ENCODE measurements around the gene TRAPPC8. TPM values are rescaled to one million over a fixed set of nuclear protein-coding genes. Genes with fewer than 3 reads are reported as not detected.
"Not testable (repeated sequence)": the region's sequence is repeated elsewhere in the genome, so short reads cannot be mapped to it uniquely, and the experiment has no call there.

The TRAPPC8 gene
- total RNA-seq, 2 donors from 2014 or later: 34.1 to 46.3 TPM

GRCh38 chr18:31819106-31819924 lies 123.6 kb downstream of the TRAPPC8 start:
- intact Hi-C loops (cut with DNase I): loop anchor here in 1 of 2 donors (10.0 kb wide), 1 partner anchor 265 kb away; no protein-coding TSS in a partner anchor
- no peak for DNase-seq (ENCODE audit: low spot score)

DNA sequence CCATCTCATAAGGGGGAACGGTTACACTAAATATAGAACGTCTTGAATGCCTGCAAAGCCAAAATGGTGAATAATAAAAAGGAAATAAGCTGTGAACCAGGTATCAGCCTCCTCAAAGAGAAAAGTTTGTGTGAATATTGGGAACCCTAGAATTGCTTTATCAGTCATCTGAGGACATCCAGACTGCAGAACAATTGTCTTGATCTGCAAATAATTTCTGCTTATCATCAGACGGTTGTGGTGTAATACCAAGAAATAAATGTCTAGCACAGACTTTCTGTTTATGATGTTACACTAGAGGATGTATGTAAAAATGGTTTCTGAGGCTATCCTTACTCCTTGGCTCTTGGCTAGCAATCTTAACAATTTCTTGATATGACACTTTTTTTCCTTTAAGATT lies 128.8 kb downstream of the TRAPPC8 start:
- intact Hi-C loops (cut with DNase I): loop anchor here in 1 of 2 donors (10.0 kb wide), 1 partner anchor 259 kb away; no protein-coding TSS in a partner anchor
- no peak for DNase-seq (ENCODE audit: low spot score)

GRCh38 chr18:31810336-31811130 lies 132.4 kb downstream of the TRAPPC8 start:
- intact Hi-C loops (cut with DNase I): loop anchor here in 1 of 2 donors (10.0 kb wide), 1 partner anchor 256 kb away; no protein-coding TSS in a partner anchor

DNA sequence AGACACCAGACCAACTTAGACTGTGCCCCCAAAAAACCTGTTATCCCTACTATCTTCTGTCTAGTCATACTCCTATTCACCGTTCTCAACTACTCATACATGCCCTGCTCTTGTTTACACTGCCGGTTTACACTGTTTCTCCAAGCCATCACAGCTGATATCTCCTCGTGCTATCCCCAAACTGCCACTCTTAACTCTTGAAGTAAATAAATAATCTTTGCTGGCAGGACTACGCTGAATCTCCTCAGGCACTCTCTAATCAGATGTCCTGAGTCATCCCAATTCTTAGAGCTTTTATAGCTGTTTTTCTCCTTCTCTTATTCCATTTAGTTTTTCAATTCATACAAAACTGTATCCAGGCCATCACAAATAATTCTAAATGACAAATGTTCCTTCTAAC lies 133.9 kb downstream of the TRAPPC8 start:
- DNase-seq (ENCODE audit: low spot score); intact Hi-C loops (cut with DNase I): not testable (repeated sequence)

More at GRCh38 chr18:31810336-31811130, 132.4 kb downstream of the TRAPPC8 start:
- DNase-seq (ENCODE audit: low spot score): not testable (repeated sequence)

- no peak for DNase-seq (ENCODE audit: low spot score)
- intact Hi-C loops (cut with DNase I): no loop called here
Observed at GRCh38 chr18:31801078-31801477, 141.8 kb downstream of the TRAPPC8 start.

GRCh38 chr18:31799257-31799656 lies 143.7 kb downstream of the TRAPPC8 start:
- DNase-seq (ENCODE audit: low spot score); intact Hi-C loops (cut with DNase I): not testable (repeated sequence)

GRCh38 chr18:31798399-31798798 lies 144.5 kb downstream of the TRAPPC8 start:
- DNase-seq (ENCODE audit: low spot score): no peak
- intact Hi-C loops (cut with DNase I): no loop called here

- intact Hi-C loops (cut with DNase I): no loop called here
- DNase-seq (ENCODE audit: low spot score): no peak
Observed at GRCh38 chr18:31795747-31796146, 147.2 kb downstream of the TRAPPC8 start.

DNA sequence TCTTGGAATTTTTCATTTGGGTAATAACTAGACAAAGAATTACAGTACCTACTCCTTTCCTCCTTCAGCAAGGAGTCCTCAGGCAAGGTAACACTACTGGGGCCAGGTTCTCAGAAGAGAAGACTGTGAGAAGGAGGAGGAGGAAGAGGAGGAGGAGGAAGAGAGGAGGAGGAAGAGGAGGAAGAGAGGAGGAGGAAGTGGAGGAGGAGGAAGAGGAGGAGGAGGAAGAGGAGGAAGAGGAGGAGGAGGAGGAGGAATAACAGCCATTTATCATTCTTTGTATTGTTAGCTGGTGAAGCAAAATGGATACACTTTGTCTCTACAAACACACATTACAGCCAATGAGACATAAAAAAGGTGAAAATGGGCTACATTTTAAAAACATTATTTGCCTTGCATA lies 149.4 kb downstream of the TRAPPC8 start:
- no peak for DNase-seq (ENCODE audit: low spot score)
- intact Hi-C loops (cut with DNase I): no loop called here

DNA sequence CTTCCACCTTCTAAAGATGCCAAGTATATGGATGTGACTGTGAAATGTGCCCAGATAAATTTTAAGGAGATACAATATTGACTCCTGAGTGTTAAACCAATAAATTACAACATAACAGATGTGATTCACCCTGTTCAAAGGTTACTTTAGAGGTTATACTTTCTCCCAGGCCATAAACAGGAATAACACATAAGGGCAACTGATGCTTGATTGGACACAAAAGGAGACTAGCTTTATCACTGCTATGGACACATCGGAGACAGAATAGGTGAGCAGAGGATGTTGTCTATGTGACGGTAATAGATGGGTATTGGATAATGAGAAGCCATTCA lies 150.4 kb downstream of the TRAPPC8 start:
- no peak for DNase-seq (ENCODE audit: low spot score)
- intact Hi-C loops (cut with DNase I): loop anchor here in 1 of 2 donors (1.0 kb wide), 1 partner anchor 19 kb away; no protein-coding TSS in a partner anchor

GRCh38 chr18:31791817-31792579 lies 150.9 kb downstream of the TRAPPC8 start:
- intact Hi-C loops (cut with DNase I): loop anchor here in 1 of 2 donors (1.0 kb wide), 1 partner anchor 19 kb away; no protein-coding TSS in a partner anchor
- DNase-seq (ENCODE audit: low spot score): no peak

DNA sequence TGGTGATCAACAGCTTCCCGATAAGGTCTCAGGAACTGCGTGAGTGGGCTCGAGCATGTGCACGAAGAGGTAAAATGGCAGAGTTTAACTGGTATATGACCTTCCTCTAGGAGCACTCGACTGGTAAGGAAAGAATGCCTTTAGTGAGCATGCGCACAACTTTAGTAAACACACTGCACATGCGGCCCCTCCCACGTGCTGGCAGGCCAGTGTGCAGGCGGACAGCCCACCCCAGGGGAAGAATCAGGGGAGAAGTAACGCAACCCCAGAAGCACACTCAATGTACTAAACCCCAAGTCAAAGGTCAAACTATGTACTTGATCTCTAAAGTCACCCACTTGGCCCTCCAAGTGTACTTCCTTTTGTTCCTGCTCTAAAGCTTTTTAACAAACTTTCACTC lies 153.5 kb downstream of the TRAPPC8 start:
- no peak for DNase-seq (ENCODE audit: low spot score)
- intact Hi-C loops (cut with DNase I): no loop called here

DNA sequence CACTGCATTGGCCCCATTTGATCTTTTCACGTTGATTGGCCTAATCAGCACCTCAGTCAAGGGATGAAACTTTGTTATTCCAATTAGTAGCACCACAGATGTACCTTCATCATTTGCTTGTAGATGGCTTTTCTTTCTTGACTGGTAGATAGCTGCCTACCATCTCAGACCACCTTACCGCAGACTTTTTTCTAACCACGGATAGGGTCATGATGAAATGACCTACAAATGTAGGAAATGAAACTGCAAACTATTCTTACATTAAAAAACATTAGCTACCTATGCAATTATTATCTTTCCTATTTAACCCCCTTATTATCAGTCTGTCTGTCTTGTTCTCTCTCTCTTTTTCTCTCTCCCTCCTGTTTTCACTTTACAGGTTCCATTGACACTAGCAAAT lies 159.9 kb downstream of the TRAPPC8 start:
- no peak for DNase-seq (ENCODE audit: low spot score)
- intact Hi-C loops (cut with DNase I): no loop called here

Other genes with a start within 250 kb of the TRAPPC8 start
- under 1 TPM in 1 of 2 donors, not detected in 1; 0.56 TPM for gene SLC25A52, start 182.2 kb downstream of the TRAPPC8 start, total RNA-seq
- 1 to 10 TPM; 3.7 to 9.0 TPM for gene RNF125, start 75.7 kb upstream of the TRAPPC8 start, total RNA-seq
- gene RNF138, start 148.7 kb upstream of the TRAPPC8 start, total RNA-seq: 10 to 100 TPM; 14.9 to 23.7 TPM
- gene MEP1B, start 246.9 kb upstream of the TRAPPC8 start, total RNA-seq: not detected

All from posterior vena cava (tissue), 2 donors.